ENCODE data around the gene ATXN7.

The ATXN7 gene

GRCh38 chr3:63931290-63931689, 67.6 kb downstream of the ATXN7 start:
- no peak overlapping the region for H3K4me3 ChIP-seq (replicated peaks; ENCODE audit: low read depth, low read length)
- no peak for TF ChIP-seq CTCF (IDR thresholded peaks at IDR 0.05; ENCODE audit: low read depth, low read length, missing control alignments)
- no peak for DNase-seq (ENCODE audit: extremely low read depth, low read depth)

- DNase-seq (ENCODE audit: extremely low read depth, low read depth), result no peak
- no peak overlapping the region for H3K4me3 ChIP-seq (replicated peaks; ENCODE audit: low read depth, low read length)
- no peak for TF ChIP-seq CTCF (IDR thresholded peaks at IDR 0.05; ENCODE audit: low read depth, low read length, missing control alignments)
Measured at GRCh38 chr3:63932509-63933212, 69.0 kb downstream of the ATXN7 start.

GRCh38 chr3:63933459-63933858, 69.8 kb downstream of the ATXN7 start:
- H3K4me3 ChIP-seq (replicated peaks; ENCODE audit: low read depth, low read length), result no peak overlapping the region
- no peak for DNase-seq (ENCODE audit: extremely low read depth, low read depth)
- TF ChIP-seq CTCF (IDR thresholded peaks at IDR 0.05; ENCODE audit: low read depth, low read length, missing control alignments), result no peak

- no peak for TF ChIP-seq CTCF (IDR thresholded peaks at IDR 0.05; ENCODE audit: low read depth, low read length, missing control alignments)
- DNase-seq (ENCODE audit: extremely low read depth, low read depth), result no peak
- H3K4me3 ChIP-seq (replicated peaks; ENCODE audit: low read depth, low read length), result no peak overlapping the region
Measured at GRCh38 chr3:63934041-63934866, 70.6 kb downstream of the ATXN7 start.

- TF ChIP-seq CTCF (IDR thresholded peaks at IDR 0.05; ENCODE audit: low read depth, low read length, missing control alignments), result no peak
- no peak for DNase-seq (ENCODE audit: extremely low read depth, low read depth)
- H3K4me3 ChIP-seq (replicated peaks; ENCODE audit: low read depth, low read length), result no peak overlapping the region
Measured at GRCh38 chr3:63936925-63937324, 73.3 kb downstream of the ATXN7 start.

- DNase-seq (ENCODE audit: extremely low read depth, low read depth), result no peak
- no peak for TF ChIP-seq CTCF (IDR thresholded peaks at IDR 0.05; ENCODE audit: low read depth, low read length, missing control alignments)
- H3K4me3 ChIP-seq (replicated peaks; ENCODE audit: low read depth, low read length), result no peak overlapping the region
Measured at GRCh38 chr3:63937661-63938651, 74.3 kb downstream of the ATXN7 start.
